C4-2B (cell line): Measurements from ENCODE around the gene PDLIM5.
A peak's percentile ranks its signal among the peaks of the same experiment; 100 is the strongest.
"Not testable (repeated sequence)": the region's sequence is repeated elsewhere in the genome, so short reads cannot be mapped to it uniquely, and the experiment has no call there.

Experiments
- H3K27ac ChIP-seq: fragments of 450-650 bp; 2 replicates; pipeline ENCODE4 v1.5.1; 2017
- CTCF ChIP-seq: fragments of 450-650 bp; conservative IDR thresholded peaks from 2 replicates; pipeline ENCODE4 v1.5.1; 2017; ENCODE audit warnings: mild to moderate bottlenecking
- ZFX ChIP-seq: fragments of 450-650 bp; IDR thresholded peaks from 2 replicates; pipeline ENCODE4 v1.6.1; 2017

Gene PDLIM5, protein sequence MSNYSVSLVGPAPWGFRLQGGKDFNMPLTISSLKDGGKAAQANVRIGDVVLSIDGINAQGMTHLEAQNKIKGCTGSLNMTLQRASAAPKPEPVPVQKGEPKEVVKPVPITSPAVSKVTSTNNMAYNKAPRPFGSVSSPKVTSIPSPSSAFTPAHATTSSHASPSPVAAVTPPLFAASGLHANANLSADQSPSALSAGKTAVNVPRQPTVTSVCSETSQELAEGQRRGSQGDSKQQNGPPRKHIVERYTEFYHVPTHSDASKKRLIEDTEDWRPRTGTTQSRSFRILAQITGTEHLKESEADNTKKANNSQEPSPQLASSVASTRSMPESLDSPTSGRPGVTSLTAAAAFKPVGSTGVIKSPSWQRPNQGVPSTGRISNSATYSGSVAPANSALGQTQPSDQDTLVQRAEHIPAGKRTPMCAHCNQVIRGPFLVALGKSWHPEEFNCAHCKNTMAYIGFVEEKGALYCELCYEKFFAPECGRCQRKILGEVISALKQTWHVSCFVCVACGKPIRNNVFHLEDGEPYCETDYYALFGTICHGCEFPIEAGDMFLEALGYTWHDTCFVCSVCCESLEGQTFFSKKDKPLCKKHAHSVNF

GRCh38 chr4:94451695-94452475 lies at the start of gene PDLIM5:
TSS of gene PDLIM5 (plus strand) at chr4:94451942. CDS start at chr4:94455289, 3,347 bp downstream.
- H3K27ac ChIP-seq, result peak within 1 kb of the TSS; percentile 86
- TF ChIP-seq ZFX (0 out of 2 replicates have a peak, but pooled peaks have one; percentile 16), CTCF (peak; percentile 17)

- not testable (repeated sequence) for H3K27ac ChIP-seq
These were observed 49.3 kb upstream of the PDLIM5 start for GRCh38 chr4:94402439-94402838.

DNA sequence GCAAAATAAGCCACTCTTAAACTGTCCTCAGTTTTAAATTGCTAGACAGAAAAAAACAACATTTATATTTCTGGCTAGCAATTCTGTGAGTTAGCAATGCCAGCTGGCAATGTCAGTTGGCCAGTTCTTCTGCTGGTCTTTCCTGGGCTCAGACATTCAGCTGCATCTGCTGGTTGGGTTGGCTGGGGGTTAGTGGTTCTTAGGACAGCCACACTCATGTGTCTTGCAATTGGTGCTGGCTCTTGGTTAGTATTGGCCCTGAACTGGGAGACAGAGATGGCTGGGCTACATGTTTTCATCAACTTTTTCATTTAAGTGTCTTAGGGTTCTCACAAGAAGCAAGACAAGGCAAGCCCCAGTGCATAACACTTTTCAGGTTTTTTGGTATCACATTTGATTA lies 48.0 kb upstream of the PDLIM5 start:
- H3K27ac ChIP-seq, result no peak overlapping the region
- TF ChIP-seq CTCF (no peak), ZFX (no peak)

DNA sequence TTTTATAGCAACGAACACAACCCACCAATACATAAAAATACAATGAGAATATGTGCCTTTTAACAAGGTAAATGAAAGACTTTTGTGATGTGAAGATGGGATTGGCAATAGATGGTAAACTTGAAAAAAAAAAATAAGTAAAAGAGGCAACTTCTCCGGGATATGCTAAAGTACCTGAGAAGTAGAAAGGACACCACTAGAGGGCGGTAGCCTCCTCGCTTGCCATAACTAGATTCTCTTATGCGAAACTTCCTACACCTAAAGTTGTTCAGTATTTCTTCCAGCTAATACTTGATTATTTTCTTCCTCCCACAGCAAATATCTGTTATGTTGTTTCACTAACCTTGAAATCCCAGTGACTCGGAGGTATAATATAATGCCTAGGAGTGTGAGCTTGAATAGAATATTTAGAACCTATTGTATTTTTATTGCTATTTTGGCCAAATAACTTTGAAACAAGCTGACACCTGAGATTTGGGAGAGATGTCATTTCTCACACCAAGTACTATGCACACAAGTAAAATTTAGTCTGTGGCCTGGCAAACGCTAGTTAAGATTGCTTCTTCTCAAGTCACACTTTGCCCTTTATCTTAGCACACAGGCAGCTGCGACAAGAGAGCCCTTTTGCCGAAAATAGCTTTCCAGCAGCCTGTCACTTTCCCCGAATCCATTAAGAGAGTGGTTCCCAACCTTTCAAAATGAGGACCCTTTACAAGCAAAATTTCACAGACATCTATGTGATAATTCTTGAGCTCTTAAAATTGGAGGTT lies 44.9 kb upstream of the PDLIM5 start:
- TF ChIP-seq CTCF, result peak; percentile 91
- TF ChIP-seq ZFX, result no peak
- no peak overlapping the region for H3K27ac ChIP-seq

DNA sequence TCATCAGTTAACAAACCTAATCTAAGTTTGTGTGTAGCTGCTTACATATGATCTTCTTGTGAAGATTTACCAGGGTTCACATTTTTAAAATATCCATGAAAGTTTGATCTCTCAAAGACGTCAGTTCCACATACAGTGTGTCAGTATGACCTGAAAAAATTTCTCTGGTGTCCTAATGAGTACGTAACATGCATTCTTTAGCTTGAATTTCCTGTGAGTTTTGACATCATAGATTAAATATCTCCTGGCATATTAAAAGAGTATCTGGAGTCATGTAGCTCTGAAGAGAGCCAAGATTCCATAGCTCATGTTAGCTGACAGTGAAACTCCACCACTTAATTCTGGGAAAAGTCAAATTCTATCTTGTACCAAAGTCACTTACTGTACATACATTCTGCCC lies 43.9 kb upstream of the PDLIM5 start:
- TF ChIP-seq ZFX (no peak), CTCF (no peak)
- H3K27ac ChIP-seq, result no peak overlapping the region

GRCh38 chr4:94408549-94409374 lies 43.0 kb upstream of the PDLIM5 start:
- TF ChIP-seq CTCF, result no peak
- no peak overlapping the region for H3K27ac ChIP-seq

DNA sequence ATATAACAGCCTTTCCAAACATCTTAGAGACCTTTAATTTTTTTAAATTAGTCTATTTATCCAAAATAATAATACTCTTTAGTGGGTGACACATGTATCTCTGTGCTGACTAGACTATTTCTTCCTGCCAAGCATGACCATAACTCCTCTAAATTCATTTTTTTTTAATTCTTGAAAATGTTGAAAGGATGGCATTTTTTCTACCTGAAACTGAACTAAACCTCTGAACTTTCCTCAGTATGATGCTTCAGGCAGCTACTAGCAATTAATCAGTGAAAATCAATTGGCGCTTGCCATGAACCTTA lies 42.4 kb upstream of the PDLIM5 start:
- TF ChIP-seq ZFX, result no peak
- no peak for TF ChIP-seq CTCF
- H3K27ac ChIP-seq, result no peak overlapping the region
